NK-92 treated with Interleukin-12 subunit alpha and Interleukin-12 subunit beta, amount 100 ng/mL, for 24 hours (cell line): ENCODE measurements around the gene CEACAM7.
"Not testable (repeated sequence)": the region's sequence is repeated elsewhere in the genome, so short reads cannot be mapped to it uniquely, and the experiment has no call there.

ENCODE experiments used
- DNase-seq: peaks from one replicate; lab custom pipeline; 2025; lab: John Stamatoyannopoulos, UW

Gene CEACAM7

GRCh38 chr19:41688098-41688497, at the start of gene CEACAM7:
Gene CEACAM7 (minus strand): TSS chr19:41688270. CDS start chr19:41688165, 105 bp downstream.
- DNase-seq: no peak

GRCh38 chr19:41735071-41735600, 47.1 kb upstream of the CEACAM7 start:
- no peak for DNase-seq

- DNase-seq: no peak
These were observed 46.5 kb upstream of the CEACAM7 start for GRCh38 chr19:41734585-41734984.

- no peak for DNase-seq
These were observed 46.1 kb upstream of the CEACAM7 start for GRCh38 chr19:41734156-41734555.

- no peak for DNase-seq
These were observed 38.4 kb upstream of the CEACAM7 start for GRCh38 chr19:41726493-41726892.

GRCh38 chr19:41720103-41720502, 32.0 kb upstream of the CEACAM7 start:
- no peak for DNase-seq

- no peak for DNase-seq
These were observed 30.7 kb upstream of the CEACAM7 start for GRCh38 chr19:41718761-41719160.

- no peak for DNase-seq
These were observed 26.5 kb upstream of the CEACAM7 start for GRCh38 chr19:41714598-41714997.

- no peak for DNase-seq
These were observed 23.5 kb upstream of the CEACAM7 start for GRCh38 chr19:41711376-41712261.

GRCh38 chr19:41709951-41710645, 22.0 kb upstream of the CEACAM7 start:
- no peak for DNase-seq

GRCh38 chr19:41709516-41709915, 21.4 kb upstream of the CEACAM7 start:
- DNase-seq: not testable (repeated sequence)

- no peak for DNase-seq
These were observed 20.4 kb upstream of the CEACAM7 start, which contains the start of gene CEACAM5 for GRCh38 chr19:41708481-41708880. Gene CEACAM5 (plus strand): TSS chr19:41708626. CDS start chr19:41708732, 106 bp downstream.

GRCh38 chr19:41707871-41708371, 19.9 kb upstream of the CEACAM7 start:
- no peak for DNase-seq

GRCh38 chr19:41707502-41707812, 19.4 kb upstream of the CEACAM7 start:
- DNase-seq: no peak

GRCh38 chr19:41706741-41707501, 18.9 kb upstream of the CEACAM7 start:
- peak; percentile 42 for DNase-seq

- DNase-seq: no peak
These were observed 17.5 kb upstream of the CEACAM7 start for GRCh38 chr19:41705393-41706174.

- DNase-seq: no peak
These were observed 15.7 kb upstream of the CEACAM7 start for GRCh38 chr19:41703602-41704293.

GRCh38 chr19:41702171-41702651, 14.1 kb upstream of the CEACAM7 start:
- DNase-seq: no peak

- no peak for DNase-seq
These were observed 13.5 kb upstream of the CEACAM7 start for GRCh38 chr19:41701401-41702075.
